ENCODE data around the gene C3. TPM values are rescaled to one million over a fixed set of nuclear protein-coding genes. Genes with fewer than 3 reads are reported as not detected.
"Not testable (repeated sequence)": the region's sequence is repeated elsewhere in the genome, so short reads cannot be mapped to it uniquely, and the experiment has no call there.

Gene C3
- polyA plus RNA-seq, 1 experiment = 1.8 TPM

GRCh38 chr19:6767081-6767356 lies 46.6 kb upstream of the C3 start:
- ChIA-PET CTCF (no interaction called here), POLR2A (no interaction called here)
- TF ChIP-seq CTCF (IDR thresholded peaks at IDR 0.05; ENCODE audit: low read depth, low read length) = no peak
- Histone ChIP-seq H3K9me3 (ENCODE audit: control insufficient read depth, insufficient read depth, low read length) (no peaks in the 10 kb centered on the region; the same call in 1 of the 2 replicates), H3K27me3 (ENCODE audit: control insufficient read depth, insufficient read depth, low read length) (peaks cover 7% of the 10 kb centered on the region), H3K4me3 (ENCODE audit: low read depth, low read length) (peak overlapping the region; percentile 10), H3K27ac (ENCODE audit: low read depth, low read length) (no peak overlapping the region)
- DNase-seq (ENCODE audit: low read depth, low spot score) = no peak

GRCh38 chr19:6766357-6767080 lies 46.1 kb upstream of the C3 start:
- ChIA-PET POLR2A (no interaction called here), CTCF (no interaction called here)
- H3K27me3 ChIP-seq (ENCODE audit: control insufficient read depth, insufficient read depth, low read length) = peaks cover 7% of the 10 kb centered on the region
- H3K4me3 ChIP-seq (ENCODE audit: low read depth, low read length) = no peak overlapping the region; the same call in 1 of the 2 replicates
- H3K27ac ChIP-seq (ENCODE audit: low read depth, low read length) = no peak overlapping the region
- DNase-seq (ENCODE audit: low read depth, low spot score) = no peak
- TF ChIP-seq CTCF (IDR thresholded peaks at IDR 0.05; ENCODE audit: low read depth, low read length) = no peak
- no peaks in the 10 kb centered on the region; the same call in 1 of the 2 replicates for H3K9me3 ChIP-seq (ENCODE audit: control insufficient read depth, insufficient read depth, low read length)

- CTCF ChIA-PET = no interaction called here
- DNase-seq (ENCODE audit: low read depth, low spot score) = no peak
- H3K27me3 ChIP-seq (ENCODE audit: control insufficient read depth, insufficient read depth, low read length) = peaks cover 7% of the 10 kb centered on the region
- POLR2A ChIA-PET = no interaction called here
- no peak overlapping the region for H3K4me3 ChIP-seq (ENCODE audit: low read depth, low read length)
- no peak overlapping the region for H3K27ac ChIP-seq (ENCODE audit: low read depth, low read length)
- TF ChIP-seq CTCF (IDR thresholded peaks at IDR 0.05; ENCODE audit: low read depth, low read length) = no peak
- H3K9me3 ChIP-seq (ENCODE audit: control insufficient read depth, insufficient read depth, low read length) = peaks cover under 1% of the 10 kb centered on the region; the same call in 1 of the 2 replicates
Observed at GRCh38 chr19:6765738-6766356, 45.4 kb upstream of the C3 start.

GRCh38 chr19:6762253-6762797 lies 41.9 kb upstream of the C3 start:
- H3K27me3 ChIP-seq (ENCODE audit: control insufficient read depth, insufficient read depth, low read length); H3K9me3 ChIP-seq (ENCODE audit: control insufficient read depth, insufficient read depth, low read length); H3K27ac ChIP-seq (ENCODE audit: low read depth, low read length); POLR2A ChIA-PET; DNase-seq (ENCODE audit: low read depth, low spot score); H3K4me3 ChIP-seq (ENCODE audit: low read depth, low read length): not testable (repeated sequence)
- CTCF ChIA-PET = interaction anchor here (0.5 kb wide), 1 partner anchor 101 kb away, joined by 4 read pairs; no protein-coding TSS in a partner anchor

- POLR2A ChIA-PET = no interaction called here
- Histone ChIP-seq H3K4me3 (ENCODE audit: low read depth, low read length) (no peak overlapping the region), H3K9me3 (ENCODE audit: control insufficient read depth, insufficient read depth, low read length) (peaks cover 5% of the 10 kb centered on the region; the same call in 1 of the 2 replicates), H3K27ac (ENCODE audit: low read depth, low read length) (no peak overlapping the region), H3K27me3 (ENCODE audit: control insufficient read depth, insufficient read depth, low read length) (no peaks in the 10 kb centered on the region)
- CTCF ChIA-PET = no interaction called here
- no peak for DNase-seq (ENCODE audit: low read depth, low spot score)
- TF ChIP-seq CTCF (IDR thresholded peaks at IDR 0.05; ENCODE audit: low read depth, low read length) = no peak
Observed at GRCh38 chr19:6761053-6761676, 40.7 kb upstream of the C3 start.

Measured in AG04450 (cell line).